ENCODE results near the gene NTN3.
A peak's percentile ranks its signal among the peaks of the same experiment; 100 is the strongest.

NTN3 gene

DNA sequence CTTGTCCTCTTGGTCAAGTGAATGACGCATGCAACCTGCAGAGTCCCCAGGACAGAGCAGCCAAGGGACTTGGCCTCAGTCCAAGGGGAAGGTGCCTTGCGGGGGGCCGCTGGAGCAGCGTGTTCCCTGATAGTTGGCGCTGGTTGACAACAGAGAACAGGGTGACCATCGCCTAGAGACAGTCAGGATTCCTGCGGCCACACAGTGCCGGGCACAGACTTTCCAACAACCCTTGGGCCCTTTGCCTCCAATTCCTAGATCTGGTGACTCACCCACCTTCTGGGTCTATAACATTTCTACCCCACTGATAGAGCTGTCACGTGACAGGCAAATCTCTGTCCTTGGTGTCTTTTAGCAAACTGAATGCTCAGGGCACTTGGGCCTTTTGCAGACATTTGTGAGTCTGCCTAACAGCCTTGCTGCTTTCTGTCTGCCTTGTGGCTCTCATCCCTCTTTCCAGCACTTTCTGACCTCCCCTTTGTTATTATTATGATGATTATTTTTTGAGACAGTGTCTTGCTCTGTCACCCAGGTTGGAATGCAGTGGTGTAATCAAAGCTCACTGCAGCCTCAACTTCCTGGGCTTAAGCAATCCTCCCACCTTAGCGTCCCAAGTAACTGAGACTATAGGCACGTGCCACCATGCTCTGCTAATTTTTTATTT, 23.0 kb upstream of the NTN3 start:
- Histone ChIP-seq H3K4me1 (ENCODE audit: control insufficient read depth, insufficient read depth, low read length) (peaks cover 8% of the 10 kb centered on the region), H3K4me3 (ENCODE audit: low read length) (no peak overlapping the region), H3K9ac (ENCODE audit: low read length) (no peak overlapping the region), H3K27me3 (replicated peaks; ENCODE audit: control insufficient read depth, insufficient read depth, low read length) (no peaks in the 10 kb centered on the region), H3K9me3 (ENCODE audit: control insufficient read depth, low read length) (no peaks in the 10 kb centered on the region), H3K36me3 (ENCODE audit: control insufficient read depth, insufficient read depth, low read length, severe bottlenecking) (peaks cover 9% of the 10 kb centered on the region)
- DNase-seq (ENCODE audit: low read depth) = no peak

DNA sequence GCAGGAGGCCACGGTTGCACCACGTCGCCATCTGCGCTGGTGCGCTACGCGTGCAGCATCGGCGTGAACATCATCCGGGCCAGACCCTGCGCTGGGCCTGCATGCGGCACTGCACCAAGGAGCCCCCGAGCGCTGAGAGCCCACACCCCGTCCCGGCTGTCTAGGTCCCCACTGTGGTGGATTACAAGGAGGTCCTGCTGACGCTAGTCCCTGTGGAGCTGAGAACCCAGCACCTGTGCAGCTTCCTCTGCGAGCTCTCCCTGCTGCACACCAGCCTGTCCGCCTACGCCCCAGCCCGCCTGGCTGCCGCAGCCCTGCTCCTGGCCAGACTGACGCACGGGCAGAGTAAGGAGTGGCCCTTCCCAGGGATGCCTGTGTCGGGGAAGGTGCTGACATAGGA, 22.0 kb upstream of the NTN3 start:
- Histone ChIP-seq H3K36me3 (ENCODE audit: control insufficient read depth, insufficient read depth, low read length, severe bottlenecking) (peaks cover 9% of the 10 kb centered on the region), H3K4me3 (ENCODE audit: low read length) (no peak overlapping the region), H3K4me1 (ENCODE audit: control insufficient read depth, insufficient read depth, low read length) (peaks cover 8% of the 10 kb centered on the region), H3K9ac (ENCODE audit: low read length) (no peak overlapping the region), H3K9me3 (ENCODE audit: control insufficient read depth, low read length) (no peaks in the 10 kb centered on the region), H3K27me3 (replicated peaks; ENCODE audit: control insufficient read depth, insufficient read depth, low read length) (no peaks in the 10 kb centered on the region)
- DNase-seq (ENCODE audit: low read depth) = no peak

DNA sequence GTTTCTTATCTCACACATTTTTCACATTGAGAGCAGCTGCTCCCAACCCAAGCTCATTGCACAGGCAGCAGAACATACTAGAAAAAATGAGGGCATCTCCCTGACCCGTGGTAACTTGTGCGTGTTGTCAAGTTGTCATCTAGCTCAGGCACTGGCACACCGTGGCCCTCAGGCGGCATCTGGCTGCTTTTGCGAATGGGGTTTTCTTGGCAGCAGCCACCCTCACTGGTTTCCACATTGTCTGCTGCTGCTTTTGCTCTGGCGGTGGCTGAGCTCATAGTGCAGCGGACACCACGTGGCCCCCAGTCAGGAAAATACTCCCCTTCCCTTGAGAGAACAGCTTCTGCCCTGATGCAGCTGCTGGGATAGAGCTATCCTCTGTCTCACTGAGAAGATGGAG, 20.6 kb upstream of the NTN3 start:
- H3K36me3 ChIP-seq (ENCODE audit: control insufficient read depth, insufficient read depth, low read length, severe bottlenecking) = peaks cover 5% of the 10 kb centered on the region
- H3K4me1 ChIP-seq (ENCODE audit: control insufficient read depth, insufficient read depth, low read length) = peaks cover 8% of the 10 kb centered on the region
- no peak for DNase-seq (ENCODE audit: low read depth)
- no peak overlapping the region for H3K4me3 ChIP-seq (ENCODE audit: low read length)
- H3K9ac ChIP-seq (ENCODE audit: low read length) = no peak overlapping the region
- no peaks in the 10 kb centered on the region for H3K27me3 ChIP-seq (replicated peaks; ENCODE audit: control insufficient read depth, insufficient read depth, low read length)
- no peaks in the 10 kb centered on the region for H3K9me3 ChIP-seq (ENCODE audit: control insufficient read depth, low read length)

DNA sequence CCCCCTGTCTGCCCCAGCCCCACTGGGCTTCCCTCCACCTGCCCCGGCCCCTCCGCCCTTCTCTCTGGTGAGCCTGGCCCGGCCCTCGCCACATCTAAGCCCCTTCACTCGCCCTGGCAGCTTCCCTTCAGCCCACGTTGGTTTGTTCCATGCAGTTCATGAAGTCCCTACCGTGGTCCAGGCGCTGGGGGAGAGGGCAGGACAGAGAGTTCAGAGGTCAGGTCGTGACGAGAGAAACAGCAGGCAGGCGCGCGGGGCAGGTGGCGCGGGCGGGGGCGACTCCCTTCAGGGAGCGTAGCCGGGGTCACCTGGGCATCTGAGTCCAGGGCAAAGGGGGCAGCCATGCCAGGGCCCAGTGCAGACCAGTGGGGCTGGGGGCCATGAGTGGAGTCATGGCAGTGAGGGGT, 20.1 kb upstream of the NTN3 start:
- Histone ChIP-seq H3K9ac (ENCODE audit: low read length) (no peak overlapping the region), H3K4me3 (ENCODE audit: low read length) (no peak overlapping the region), H3K9me3 (ENCODE audit: control insufficient read depth, low read length) (no peaks in the 10 kb centered on the region), H3K27me3 (replicated peaks; ENCODE audit: control insufficient read depth, insufficient read depth, low read length) (no peaks in the 10 kb centered on the region), H3K36me3 (ENCODE audit: control insufficient read depth, insufficient read depth, low read length, severe bottlenecking) (peaks cover 5% of the 10 kb centered on the region), H3K4me1 (ENCODE audit: control insufficient read depth, insufficient read depth, low read length) (peaks cover 8% of the 10 kb centered on the region)
- no peak for DNase-seq (ENCODE audit: low read depth)

DNA sequence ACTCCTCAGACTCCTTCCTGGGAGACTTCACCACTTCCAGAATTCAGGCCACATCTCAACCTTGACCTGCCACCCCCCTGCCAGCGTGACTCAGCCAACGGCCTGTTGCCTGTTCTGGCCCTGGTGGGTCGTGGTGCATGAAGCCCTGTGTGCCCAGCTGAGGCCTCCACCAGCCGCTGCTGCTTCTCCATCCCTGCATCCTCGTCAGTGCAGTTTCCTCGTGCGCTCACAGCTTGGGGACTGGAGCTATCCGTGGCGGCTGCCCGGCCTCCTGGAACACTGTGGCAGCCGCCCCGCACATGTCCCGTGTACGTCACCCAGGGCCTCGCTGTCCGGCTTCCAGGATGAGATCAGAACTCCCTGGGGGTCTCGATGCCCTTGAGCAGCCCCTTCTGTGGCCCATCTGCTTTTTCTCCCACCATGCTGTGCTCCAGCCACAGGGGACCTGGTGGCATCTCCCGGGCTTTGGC, 19.2 kb upstream of the NTN3 start:
- Histone ChIP-seq H3K36me3 (ENCODE audit: control insufficient read depth, insufficient read depth, low read length, severe bottlenecking) (no peaks in the 10 kb centered on the region), H3K4me1 (ENCODE audit: control insufficient read depth, insufficient read depth, low read length) (peaks cover 8% of the 10 kb centered on the region), H3K9me3 (ENCODE audit: control insufficient read depth, low read length) (no peaks in the 10 kb centered on the region), H3K4me3 (ENCODE audit: low read length) (no peak overlapping the region), H3K27me3 (replicated peaks; ENCODE audit: control insufficient read depth, insufficient read depth, low read length) (no peaks in the 10 kb centered on the region), H3K9ac (ENCODE audit: low read length) (no peak overlapping the region)
- no peak for DNase-seq (ENCODE audit: low read depth)

DNA sequence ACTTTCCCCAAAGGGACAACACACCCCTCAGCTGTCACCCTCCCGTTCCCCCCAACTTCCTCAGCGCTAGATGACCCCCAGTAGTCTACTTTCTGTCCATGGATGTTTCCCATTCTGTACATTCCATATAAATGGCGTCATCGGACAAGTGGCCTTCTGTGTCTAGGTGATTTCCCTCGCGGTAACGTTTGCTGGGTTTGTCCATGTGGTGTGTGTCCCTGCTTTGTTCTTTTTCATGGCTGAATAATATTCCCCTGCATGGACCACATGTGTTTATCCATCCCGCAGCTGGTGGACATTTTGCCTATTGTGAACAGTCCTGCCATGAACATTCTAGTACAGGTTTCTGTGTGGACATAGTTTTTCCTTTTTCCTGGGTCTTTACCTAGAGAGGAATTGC, 18.4 kb upstream of the NTN3 start:
- H3K4me1 ChIP-seq (ENCODE audit: control insufficient read depth, insufficient read depth, low read length) = peaks cover 8% of the 10 kb centered on the region
- H3K9me3 ChIP-seq (ENCODE audit: control insufficient read depth, low read length) = no peaks in the 10 kb centered on the region
- no peaks in the 10 kb centered on the region for H3K36me3 ChIP-seq (ENCODE audit: control insufficient read depth, insufficient read depth, low read length, severe bottlenecking)
- DNase-seq (ENCODE audit: low read depth) = no peak
- no peaks in the 10 kb centered on the region for H3K27me3 ChIP-seq (replicated peaks; ENCODE audit: control insufficient read depth, insufficient read depth, low read length)
- no peak overlapping the region for H3K9ac ChIP-seq (ENCODE audit: low read length)
- no peak overlapping the region for H3K4me3 ChIP-seq (ENCODE audit: low read length)

DNA sequence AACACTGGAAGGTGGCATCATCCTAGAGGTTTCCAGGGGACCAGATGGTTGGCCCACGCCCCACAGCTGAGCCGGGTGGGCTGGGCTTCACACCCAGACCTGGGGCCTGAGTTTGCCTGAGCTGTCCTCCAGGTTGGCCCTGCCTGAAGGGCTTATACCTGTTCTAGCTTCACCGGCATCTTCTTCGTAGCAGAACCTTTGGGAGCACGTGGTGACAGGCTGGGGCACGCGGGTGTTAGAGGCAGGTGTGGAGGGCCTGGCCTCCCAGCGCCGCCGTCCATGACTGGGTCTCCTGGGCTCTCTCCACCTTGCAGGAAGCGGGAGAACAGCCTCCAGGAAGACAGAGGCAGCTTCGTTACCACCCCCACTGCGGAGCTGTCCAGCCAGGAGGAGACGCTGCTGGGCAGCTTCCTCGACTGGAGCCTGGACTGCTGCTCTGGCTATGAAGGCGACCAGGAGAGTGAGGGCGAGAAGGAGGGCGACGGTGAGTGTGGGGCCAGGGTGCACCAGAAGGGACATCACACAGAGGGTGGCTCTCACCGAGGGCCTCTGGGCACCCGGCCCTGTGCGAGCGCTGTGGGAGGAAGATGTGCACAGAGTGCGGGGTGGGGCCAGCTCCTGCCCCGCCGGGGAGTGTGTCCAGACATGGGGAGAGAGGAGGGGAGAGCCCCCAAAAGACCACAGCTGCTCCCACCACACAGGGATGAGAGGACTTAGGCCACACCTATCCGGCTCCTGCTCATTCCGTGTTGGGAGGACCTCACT, 15.8 kb upstream of the NTN3 start:
- H3K9ac ChIP-seq (ENCODE audit: low read length) = no peak overlapping the region
- H3K27me3 ChIP-seq (replicated peaks; ENCODE audit: control insufficient read depth, insufficient read depth, low read length) = no peaks in the 10 kb centered on the region
- no peak overlapping the region for H3K4me3 ChIP-seq (ENCODE audit: low read length)
- H3K4me1 ChIP-seq (ENCODE audit: control insufficient read depth, insufficient read depth, low read length) = peaks cover 5% of the 10 kb centered on the region
- H3K9me3 ChIP-seq (ENCODE audit: control insufficient read depth, low read length) = no peaks in the 10 kb centered on the region
- H3K36me3 ChIP-seq (ENCODE audit: control insufficient read depth, insufficient read depth, low read length, severe bottlenecking) = no peaks in the 10 kb centered on the region
- no peak for DNase-seq (ENCODE audit: low read depth)

DNA sequence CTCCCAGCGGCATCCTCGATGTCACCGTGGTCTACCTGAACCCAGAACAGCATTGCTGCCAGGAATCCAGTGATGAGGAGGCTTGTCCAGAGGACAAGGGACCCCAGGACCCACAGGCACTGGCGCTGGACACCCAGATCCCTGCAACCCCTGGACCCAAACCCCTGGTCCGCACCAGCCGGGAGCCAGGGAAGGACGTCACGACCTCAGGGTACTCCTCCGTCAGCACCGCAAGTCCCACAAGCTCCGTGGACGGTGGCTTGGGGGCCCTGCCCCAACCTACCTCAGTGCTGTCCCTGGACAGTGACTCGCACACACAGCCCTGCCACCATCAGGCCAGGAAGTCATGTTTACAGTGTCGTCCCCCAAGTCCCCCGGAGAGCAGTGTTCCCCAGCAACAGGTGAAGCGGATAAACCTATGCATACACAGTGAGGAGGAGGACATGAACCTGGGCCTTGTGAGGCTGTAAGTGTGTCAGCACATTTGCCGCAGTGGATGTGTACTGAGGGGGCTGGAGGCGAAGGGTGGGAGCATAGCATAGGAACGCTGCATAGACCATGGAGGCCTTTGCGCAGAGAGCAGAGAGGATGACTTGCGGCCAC, 14.4 kb upstream of the NTN3 start:
- DNase-seq (ENCODE audit: low read depth) = no peak
- H3K9ac ChIP-seq (ENCODE audit: low read length) = no peak overlapping the region
- H3K27me3 ChIP-seq (replicated peaks; ENCODE audit: control insufficient read depth, insufficient read depth, low read length) = no peaks in the 10 kb centered on the region
- peaks cover 8% of the 10 kb centered on the region for H3K4me1 ChIP-seq (ENCODE audit: control insufficient read depth, insufficient read depth, low read length)
- no peak overlapping the region for H3K4me3 ChIP-seq (ENCODE audit: low read length)
- no peaks in the 10 kb centered on the region for H3K36me3 ChIP-seq (ENCODE audit: control insufficient read depth, insufficient read depth, low read length, severe bottlenecking)
- no peaks in the 10 kb centered on the region for H3K9me3 ChIP-seq (ENCODE audit: control insufficient read depth, low read length)

DNA sequence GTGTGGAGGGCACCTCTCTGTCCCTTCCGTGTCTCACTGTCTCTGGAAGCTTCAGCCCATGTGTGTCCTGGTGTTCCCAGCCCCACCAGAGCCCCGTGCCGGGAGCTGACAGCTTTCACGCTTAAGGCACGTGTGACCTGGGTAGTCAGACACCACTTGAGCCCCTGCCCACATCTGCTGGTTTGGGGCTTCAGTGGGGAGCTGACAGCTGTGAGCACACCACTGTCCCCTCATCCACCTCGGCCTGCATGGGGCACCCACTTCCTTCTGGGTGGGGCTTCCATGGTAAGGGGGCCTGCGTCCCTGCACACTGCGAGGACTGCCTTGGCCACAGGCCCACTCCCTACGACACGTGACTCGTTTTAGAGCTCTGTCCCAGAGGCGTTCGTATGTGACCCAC, 13.8 kb upstream of the NTN3 start:
- H3K9me3 ChIP-seq (ENCODE audit: control insufficient read depth, low read length) = no peaks in the 10 kb centered on the region
- H3K4me3 ChIP-seq (ENCODE audit: low read length) = no peak overlapping the region
- no peak for DNase-seq (ENCODE audit: low read depth)
- H3K4me1 ChIP-seq (ENCODE audit: control insufficient read depth, insufficient read depth, low read length) = peaks cover 8% of the 10 kb centered on the region
- H3K9ac ChIP-seq (ENCODE audit: low read length) = no peak overlapping the region
- no peaks in the 10 kb centered on the region for H3K27me3 ChIP-seq (replicated peaks; ENCODE audit: control insufficient read depth, insufficient read depth, low read length)
- H3K36me3 ChIP-seq (ENCODE audit: control insufficient read depth, insufficient read depth, low read length, severe bottlenecking) = no peaks in the 10 kb centered on the region

DNA sequence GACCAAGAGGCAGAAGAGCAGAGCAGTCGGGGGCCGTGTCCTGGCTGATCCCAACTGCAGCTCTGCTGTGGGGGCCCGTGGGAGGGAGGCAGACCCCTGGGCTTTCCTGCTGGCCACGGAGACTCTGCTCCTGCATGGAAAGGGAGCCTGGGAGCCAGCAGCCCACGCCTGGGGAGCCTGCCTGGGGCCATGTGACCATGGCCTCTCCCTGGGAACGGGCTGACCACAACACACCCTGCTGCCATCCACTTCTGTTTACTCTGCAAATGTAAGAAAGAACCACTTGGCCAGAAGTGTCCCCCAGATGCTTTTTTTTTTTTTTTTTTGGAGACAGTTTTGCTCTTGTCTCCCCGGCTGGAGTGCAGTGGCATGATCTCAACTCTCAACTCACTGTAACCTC, 13.2 kb upstream of the NTN3 start:
- no peak for DNase-seq (ENCODE audit: low read depth)
- peaks cover 8% of the 10 kb centered on the region for H3K4me1 ChIP-seq (ENCODE audit: control insufficient read depth, insufficient read depth, low read length)
- no peak overlapping the region for H3K4me3 ChIP-seq (ENCODE audit: low read length)
- no peaks in the 10 kb centered on the region for H3K36me3 ChIP-seq (ENCODE audit: control insufficient read depth, insufficient read depth, low read length, severe bottlenecking)
- H3K9ac ChIP-seq (ENCODE audit: low read length) = no peak overlapping the region
- H3K27me3 ChIP-seq (replicated peaks; ENCODE audit: control insufficient read depth, insufficient read depth, low read length) = no peaks in the 10 kb centered on the region
- no peaks in the 10 kb centered on the region for H3K9me3 ChIP-seq (ENCODE audit: control insufficient read depth, low read length)

DNA sequence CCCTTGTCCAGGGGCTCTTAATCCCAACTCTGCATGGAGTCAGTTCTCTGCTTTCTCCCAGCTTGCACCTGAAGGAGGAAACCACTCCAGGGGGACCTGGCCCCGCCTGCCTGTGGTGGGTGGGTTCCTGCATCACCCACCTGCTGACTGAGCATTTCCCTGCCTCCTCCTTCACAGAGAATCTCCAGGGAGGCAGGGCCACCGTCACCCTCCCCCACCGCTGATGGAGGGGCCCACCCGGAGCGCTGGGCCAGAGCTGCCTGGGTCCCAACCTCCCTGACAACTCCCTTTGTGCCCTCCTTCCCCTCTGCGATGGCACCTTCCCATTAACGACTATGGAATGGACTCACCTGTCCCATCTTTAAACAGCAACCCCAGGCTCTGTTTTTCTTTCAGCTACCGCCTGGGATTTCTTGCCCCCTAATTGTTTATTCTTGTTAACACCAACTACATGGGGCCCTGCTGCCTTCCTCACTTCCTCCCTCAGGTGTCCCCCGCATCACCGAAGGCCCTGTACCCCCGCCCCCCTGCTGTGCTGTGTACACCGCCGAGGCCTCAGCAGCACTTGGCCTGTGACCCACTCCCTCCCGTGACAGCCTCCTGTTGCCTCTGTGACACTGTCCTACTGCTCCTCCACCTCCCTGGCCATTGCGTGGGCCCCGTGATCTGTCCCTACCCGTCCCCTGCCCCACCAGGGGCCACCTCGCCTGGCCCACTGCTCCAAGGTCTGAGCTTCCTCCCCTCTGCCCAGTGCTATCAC, 12.0 kb upstream of the NTN3 start:
- no peaks in the 10 kb centered on the region for H3K27me3 ChIP-seq (replicated peaks; ENCODE audit: control insufficient read depth, insufficient read depth, low read length)
- H3K4me3 ChIP-seq (ENCODE audit: low read length) = peak overlapping the region; percentile 87
- no peaks in the 10 kb centered on the region for H3K36me3 ChIP-seq (ENCODE audit: control insufficient read depth, insufficient read depth, low read length, severe bottlenecking)
- peaks cover 13% of the 10 kb centered on the region for H3K4me1 ChIP-seq (ENCODE audit: control insufficient read depth, insufficient read depth, low read length)
- H3K9ac ChIP-seq (ENCODE audit: low read length) = peak overlapping the region; percentile 81
- no peak for DNase-seq (ENCODE audit: low read depth)
- H3K9me3 ChIP-seq (ENCODE audit: control insufficient read depth, low read length) = no peaks in the 10 kb centered on the region
